Measurements from ENCODE around the gene SLC7A1.
A peak's percentile ranks its signal among the peaks of the same experiment; 100 is the strongest.

SLC7A1 gene

GRCh38 chr13:29513002-29513980 is 82.2 kb downstream of the SLC7A1 start:
- no peak for TF ChIP-seq POLR2A (IDR thresholded peaks at IDR 0.05; ENCODE audit: low read length)
- TF ChIP-seq GATA1 (IDR thresholded peaks at IDR 0.05; ENCODE audit: low read depth, low read length), result no peak
- DNase-seq, result peak in 1 of 2 experiments; percentile 9

- no peak for DNase-seq
- TF ChIP-seq GATA1 (IDR thresholded peaks at IDR 0.05; ENCODE audit: low read depth, low read length) (no peak), POLR2A (IDR thresholded peaks at IDR 0.05; ENCODE audit: low read length) (no peak)
Observed at GRCh38 chr13:29511980-29512379, 83.5 kb downstream of the SLC7A1 start.

GRCh38 chr13:29511106-29511796 is 84.2 kb downstream of the SLC7A1 start:
- DNase-seq, result no peak
- no peak for TF ChIP-seq POLR2A (IDR thresholded peaks at IDR 0.05; ENCODE audit: low read length)
- no peak for TF ChIP-seq GATA1 (IDR thresholded peaks at IDR 0.05; ENCODE audit: low read depth, low read length)

- TF ChIP-seq GATA1 (IDR thresholded peaks at IDR 0.05; ENCODE audit: low read depth, low read length) (no peak), POLR2A (IDR thresholded peaks at IDR 0.05; ENCODE audit: low read length) (no peak)
Observed at GRCh38 chr13:29510651-29511084, 84.8 kb downstream of the SLC7A1 start.

GRCh38 chr13:29509999-29510589 is 85.4 kb downstream of the SLC7A1 start:
- TF ChIP-seq GATA1 (IDR thresholded peaks at IDR 0.05; ENCODE audit: low read depth, low read length) (no peak), POLR2A (IDR thresholded peaks at IDR 0.05; ENCODE audit: low read length) (no peak)
- no peak for DNase-seq

More at GRCh38 chr13:29510651-29511084, 84.8 kb downstream of the SLC7A1 start:
- DNase-seq, result no peak

GRCh38 chr13:29508876-29509252 is 86.6 kb downstream of the SLC7A1 start:
- DNase-seq, result no peak
- TF ChIP-seq POLR2A (IDR thresholded peaks at IDR 0.05; ENCODE audit: low read length) (no peak), GATA1 (IDR thresholded peaks at IDR 0.05; ENCODE audit: low read depth, low read length) (no peak)

GRCh38 chr13:29508130-29508875 is 87.2 kb downstream of the SLC7A1 start:
- peak; percentile 75 to 88 for DNase-seq
- TF ChIP-seq GATA1 (IDR thresholded peaks at IDR 0.05; ENCODE audit: low read depth, low read length), result no peak
- no peak for TF ChIP-seq POLR2A (IDR thresholded peaks at IDR 0.05; ENCODE audit: low read length)

GRCh38 chr13:29507356-29507755 is 88.1 kb downstream of the SLC7A1 start:
- TF ChIP-seq GATA1 (IDR thresholded peaks at IDR 0.05; ENCODE audit: low read depth, low read length), result no peak
- no peak for TF ChIP-seq POLR2A (IDR thresholded peaks at IDR 0.05; ENCODE audit: low read length)
- no peak for DNase-seq

- no peak for TF ChIP-seq GATA1 (IDR thresholded peaks at IDR 0.05; ENCODE audit: low read depth, low read length)
- no peak for TF ChIP-seq POLR2A (IDR thresholded peaks at IDR 0.05; ENCODE audit: low read length)
- DNase-seq, result no peak
Observed at GRCh38 chr13:29505950-29506349, 89.5 kb downstream of the SLC7A1 start.

GRCh38 chr13:29505511-29505910 is 90.0 kb downstream of the SLC7A1 start:
- TF ChIP-seq GATA1 (IDR thresholded peaks at IDR 0.05; ENCODE audit: low read depth, low read length) (no peak), POLR2A (IDR thresholded peaks at IDR 0.05; ENCODE audit: low read length) (no peak)
- DNase-seq, result no peak

- DNase-seq, result no peak
- TF ChIP-seq GATA1 (IDR thresholded peaks at IDR 0.05; ENCODE audit: low read depth, low read length), result no peak
- TF ChIP-seq POLR2A (IDR thresholded peaks at IDR 0.05; ENCODE audit: low read length), result no peak
Observed at GRCh38 chr13:29504691-29505090, 90.8 kb downstream of the SLC7A1 start.

GRCh38 chr13:29503041-29503837 is 92.2 kb downstream of the SLC7A1 start:
- no peak for TF ChIP-seq POLR2A (IDR thresholded peaks at IDR 0.05; ENCODE audit: low read length)
- TF ChIP-seq GATA1 (IDR thresholded peaks at IDR 0.05; ENCODE audit: low read depth, low read length), result no peak
- peak in 1 of 2 experiments; percentile 25 for DNase-seq
